Measurements from ENCODE around the gene GSTT2B.
"Not testable (repeated sequence)": the region's sequence is repeated elsewhere in the genome, so short reads cannot be mapped to it uniquely, and the experiment has no call there.

The GSTT2B gene

DNA sequence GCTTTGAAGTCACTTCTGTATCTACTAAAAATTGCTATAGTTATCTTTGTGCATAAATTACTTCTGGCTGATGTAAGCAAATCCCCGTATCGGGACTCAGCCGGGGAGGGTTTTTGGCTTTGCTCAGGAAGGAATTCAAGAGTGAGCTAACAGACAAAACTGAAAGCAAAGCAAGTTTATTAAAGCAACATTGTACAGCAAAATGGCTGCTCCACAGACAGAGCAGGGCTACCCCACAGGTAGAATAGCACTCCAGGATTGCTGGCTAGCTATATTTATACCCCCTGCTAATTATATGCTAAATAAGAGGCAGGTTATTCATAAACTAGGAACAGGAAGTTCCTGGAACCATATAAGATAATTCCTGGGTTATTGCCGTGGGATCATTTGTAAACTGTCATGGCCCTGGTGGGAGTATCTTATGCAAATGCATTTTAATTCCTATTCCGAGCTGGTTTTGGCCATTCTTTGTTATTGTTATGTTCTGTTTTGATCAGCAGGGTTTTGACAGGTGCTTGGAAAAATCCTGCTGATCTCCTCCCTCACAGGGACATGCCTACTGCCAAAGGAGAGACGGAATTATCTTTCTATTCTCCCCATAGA, 51.6 kb downstream of the GSTT2B start:
- DNase-seq (ENCODE audit: low read depth): no peak
- no peak overlapping the region for H3K4me3 ChIP-seq (ENCODE audit: control insufficient read depth, low read depth, low read length)
- TF ChIP-seq, protein P1, sequence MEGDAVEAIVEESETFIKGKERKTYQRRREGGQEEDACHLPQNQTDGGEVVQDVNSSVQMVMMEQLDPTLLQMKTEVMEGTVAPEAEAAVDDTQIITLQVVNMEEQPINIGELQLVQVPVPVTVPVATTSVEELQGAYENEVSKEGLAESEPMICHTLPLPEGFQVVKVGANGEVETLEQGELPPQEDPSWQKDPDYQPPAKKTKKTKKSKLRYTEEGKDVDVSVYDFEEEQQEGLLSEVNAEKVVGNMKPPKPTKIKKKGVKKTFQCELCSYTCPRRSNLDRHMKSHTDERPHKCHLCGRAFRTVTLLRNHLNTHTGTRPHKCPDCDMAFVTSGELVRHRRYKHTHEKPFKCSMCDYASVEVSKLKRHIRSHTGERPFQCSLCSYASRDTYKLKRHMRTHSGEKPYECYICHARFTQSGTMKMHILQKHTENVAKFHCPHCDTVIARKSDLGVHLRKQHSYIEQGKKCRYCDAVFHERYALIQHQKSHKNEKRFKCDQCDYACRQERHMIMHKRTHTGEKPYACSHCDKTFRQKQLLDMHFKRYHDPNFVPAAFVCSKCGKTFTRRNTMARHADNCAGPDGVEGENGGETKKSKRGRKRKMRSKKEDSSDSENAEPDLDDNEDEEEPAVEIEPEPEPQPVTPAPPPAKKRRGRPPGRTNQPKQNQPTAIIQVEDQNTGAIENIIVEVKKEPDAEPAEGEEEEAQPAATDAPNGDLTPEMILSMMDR (IDR thresholded peaks at IDR 0.05; ENCODE audit: control insufficient read depth, insufficient read depth, low read depth, low read length, missing control alignments): no peak

GRCh38 chr22:23908587-23909205, 52.3 kb downstream of the GSTT2B start:
- H3K4me3 ChIP-seq (ENCODE audit: control insufficient read depth, low read depth, low read length): no peak overlapping the region
- TF ChIP-seq, protein P1 (IDR thresholded peaks at IDR 0.05; ENCODE audit: control insufficient read depth, insufficient read depth, low read depth, low read length, missing control alignments): no peak
- DNase-seq (ENCODE audit: low read depth): no peak

DNA sequence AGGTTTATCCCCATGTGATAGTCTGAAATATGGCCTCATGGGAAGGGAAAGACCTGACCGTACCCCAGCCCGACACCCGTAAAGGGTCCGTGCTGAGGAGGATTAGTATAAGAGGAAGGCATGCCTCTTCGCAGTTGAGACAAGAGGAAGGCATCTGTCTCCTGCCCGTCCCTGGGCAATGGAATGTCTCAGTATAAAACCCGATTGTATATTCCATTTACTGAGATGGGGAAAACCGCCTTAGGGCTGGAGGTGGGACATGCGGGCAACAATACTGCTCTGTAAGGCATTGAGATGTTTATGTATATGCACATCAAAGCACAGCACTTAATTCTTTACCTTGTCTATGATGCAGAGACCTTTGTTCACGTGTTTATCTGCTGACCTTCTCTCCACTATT, 53.6 kb downstream of the GSTT2B start:
- H3K4me3 ChIP-seq (ENCODE audit: control insufficient read depth, low read depth, low read length); DNase-seq (ENCODE audit: low read depth): not testable (repeated sequence)
